T47D (cell line): Measurements from ENCODE around the gene POLR1A.

ENCODE experiments used
- DNase-seq, 2 experiments: peaks; one replicate each; pipeline versions ENCODE4 v3.0.0 to v3.0.0-alpha.2; 2011 to 2012; ENCODE audit warnings: low read depth in 1 of 2, low spot score in 1 of 2
- JUND ChIP-seq: IDR thresholded peaks from 2 replicates; pipeline ENCODE4 v1.6.1; 2012; ENCODE audit warnings: low read depth
- in situ Hi-C: cut with HindIII; loops from 2 replicates; pipeline ENCODE4 v1.10.0; 2016; ENCODE audit warnings: low sequenced_read_pairs, low pct_unique_long_range_greater_than_20kb

Gene POLR1A

DNA sequence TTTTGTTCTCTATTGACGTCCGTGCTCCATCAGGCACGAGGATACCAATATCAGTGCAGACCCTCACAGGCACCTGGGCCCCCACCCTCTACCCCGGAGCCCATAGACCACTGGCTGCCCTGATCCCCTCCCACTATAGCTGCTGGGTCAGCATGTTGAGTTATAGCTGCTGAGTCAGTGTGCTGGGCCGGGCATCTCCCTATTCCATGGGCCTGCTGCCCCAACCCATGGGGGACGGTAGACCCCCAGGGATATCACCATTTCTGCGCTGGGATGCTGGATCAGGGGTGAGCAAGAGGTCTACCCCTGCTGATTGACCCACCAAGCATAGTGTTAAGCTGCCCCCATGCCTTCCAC is 116.8 kb downstream of the POLR1A start:
- DNase-seq, result no peak
- in situ Hi-C loops, result no loop called here
- no peak for TF ChIP-seq JUND

- in situ Hi-C loops, result no loop called here
- DNase-seq, result no peak
- TF ChIP-seq JUND, result no peak
Measured at GRCh38 chr2:85988175-85988913, 117.3 kb downstream of the POLR1A start.

DNA sequence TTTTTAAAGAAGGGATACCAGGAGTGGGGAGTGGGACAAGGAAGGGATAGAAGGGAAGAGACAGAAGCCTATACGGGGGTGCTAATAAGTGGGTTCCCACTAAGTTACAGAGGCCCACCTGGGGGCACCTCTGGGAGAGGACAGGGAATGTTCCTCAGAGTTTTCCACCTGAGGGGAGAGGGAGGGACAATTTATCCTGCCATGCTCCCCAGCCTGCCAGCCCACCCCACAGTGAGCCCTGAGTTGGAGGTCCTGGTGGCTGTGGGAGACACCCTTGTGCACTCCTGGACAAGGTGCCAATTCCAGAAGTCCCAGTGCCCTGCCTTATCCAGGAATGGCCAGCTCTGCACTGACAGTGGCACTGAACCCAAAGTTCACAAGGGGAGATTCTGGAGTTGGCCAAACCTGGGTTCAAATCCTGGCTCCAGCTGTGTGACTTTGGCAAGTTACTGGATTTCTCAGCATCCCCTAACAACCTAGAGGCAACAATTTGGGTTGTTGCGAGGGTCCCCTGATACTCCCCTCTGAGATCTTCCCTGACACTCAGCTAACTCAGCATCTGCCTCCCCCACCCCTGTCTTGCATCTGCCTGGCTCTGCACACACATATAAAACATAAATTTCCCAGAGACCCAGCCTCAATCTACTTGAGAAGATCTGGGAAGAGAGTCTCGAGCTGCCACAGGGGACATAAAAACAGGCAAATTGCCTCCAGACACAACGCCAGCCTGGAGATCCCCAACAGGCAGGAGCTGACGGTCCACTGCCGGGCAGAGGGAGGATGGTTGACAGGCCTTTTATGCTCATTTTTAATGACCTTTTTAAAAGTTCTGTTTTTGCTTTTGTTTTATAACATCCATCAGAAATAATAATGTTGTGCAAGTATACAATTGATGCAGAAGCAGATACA is 118.2 kb downstream of the POLR1A start:
- DNase-seq, result no peak
- no peak for TF ChIP-seq JUND
- in situ Hi-C loops, result no loop called here

GRCh38 chr2:85986121-85986520 is 119.6 kb downstream of the POLR1A start:
- DNase-seq, result no peak
- in situ Hi-C loops, result no loop called here
- no peak for TF ChIP-seq JUND

GRCh38 chr2:85984788-85985187 is 120.9 kb downstream of the POLR1A start:
- in situ Hi-C loops, result no loop called here
- no peak for TF ChIP-seq JUND
- DNase-seq, result no peak

GRCh38 chr2:85983766-85984165 is 121.9 kb downstream of the POLR1A start:
- DNase-seq, result no peak
- in situ Hi-C loops, result no loop called here
- TF ChIP-seq JUND, result no peak

DNA sequence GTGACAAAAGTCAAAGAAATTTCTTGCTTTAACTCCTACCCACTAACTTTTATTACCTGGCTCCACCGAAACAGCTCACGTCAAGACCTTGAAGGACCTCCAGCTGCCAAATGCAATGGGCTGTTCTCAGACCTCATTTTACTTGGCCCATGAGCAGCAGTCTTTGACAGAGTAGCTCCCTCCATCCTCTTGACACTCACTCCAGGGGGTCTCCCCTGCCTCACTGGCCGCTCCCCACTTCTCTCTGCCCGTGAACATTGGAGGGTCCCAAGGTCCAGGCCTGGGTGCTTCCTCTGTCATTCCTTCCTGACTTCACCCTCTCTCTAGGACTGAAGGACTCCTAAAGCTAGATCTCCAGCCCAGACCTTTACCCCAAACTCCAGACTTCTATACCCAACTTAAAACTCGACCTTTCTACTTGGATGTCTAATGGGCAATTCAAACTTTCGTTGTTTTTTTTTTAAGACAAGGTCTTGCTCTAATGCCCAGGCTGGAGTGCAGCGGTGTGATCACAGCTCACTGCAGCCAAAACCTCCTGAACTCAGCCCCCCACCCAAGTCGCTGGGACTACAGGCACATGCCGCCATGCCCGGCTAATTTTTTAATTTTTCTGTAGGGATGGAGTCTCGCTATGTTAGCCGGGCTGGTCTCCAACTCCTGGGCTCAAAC is 124.0 kb downstream of the POLR1A start:
- in situ Hi-C loops, result no loop called here
- no peak for TF ChIP-seq JUND
- DNase-seq, result no peak

DNA sequence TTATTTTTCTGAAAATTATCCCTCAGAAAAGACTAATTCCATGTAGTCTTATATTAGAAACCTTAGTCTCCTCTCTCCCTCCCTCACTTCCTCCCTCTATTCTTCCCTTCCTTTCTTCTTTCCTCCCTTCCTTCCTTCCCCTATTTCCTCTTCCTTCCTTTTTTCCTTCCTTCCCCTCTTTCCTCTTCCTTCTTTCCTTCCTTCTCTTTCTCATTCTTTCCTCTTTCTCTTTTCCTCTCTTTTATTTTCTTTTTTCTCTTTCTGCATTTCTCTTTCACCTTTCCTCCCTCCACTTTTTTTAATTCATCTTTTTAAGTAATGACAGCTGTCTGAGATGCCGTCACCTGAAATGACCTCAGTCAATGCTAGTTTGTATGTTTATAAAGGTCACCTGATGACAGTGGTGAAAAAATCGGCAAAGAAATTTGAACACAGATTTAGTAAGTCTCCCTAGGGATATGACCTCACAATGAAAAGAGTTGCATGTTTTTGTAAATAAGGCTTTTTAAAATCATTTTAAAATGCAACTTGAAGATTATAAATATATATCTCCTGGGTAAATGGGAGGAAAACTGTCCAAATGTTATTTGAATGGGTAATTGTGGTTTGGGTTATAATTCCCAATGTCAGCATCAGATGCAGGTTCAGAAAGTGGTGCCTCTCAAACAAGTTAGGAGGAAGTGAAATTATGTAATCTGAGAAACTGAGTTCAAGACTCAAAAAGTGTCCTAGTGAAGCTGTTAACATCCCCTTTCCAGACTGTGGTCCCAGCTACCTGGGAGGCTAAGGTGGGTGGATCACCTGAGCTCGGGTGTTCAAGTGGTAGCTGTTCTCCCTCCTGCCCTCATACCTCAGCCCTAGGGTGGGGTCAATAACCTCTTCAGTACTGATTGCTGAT is 126.6 kb downstream of the POLR1A start:
- in situ Hi-C loops, result no loop called here
- TF ChIP-seq JUND, result no peak
- DNase-seq, result no peak

DNA sequence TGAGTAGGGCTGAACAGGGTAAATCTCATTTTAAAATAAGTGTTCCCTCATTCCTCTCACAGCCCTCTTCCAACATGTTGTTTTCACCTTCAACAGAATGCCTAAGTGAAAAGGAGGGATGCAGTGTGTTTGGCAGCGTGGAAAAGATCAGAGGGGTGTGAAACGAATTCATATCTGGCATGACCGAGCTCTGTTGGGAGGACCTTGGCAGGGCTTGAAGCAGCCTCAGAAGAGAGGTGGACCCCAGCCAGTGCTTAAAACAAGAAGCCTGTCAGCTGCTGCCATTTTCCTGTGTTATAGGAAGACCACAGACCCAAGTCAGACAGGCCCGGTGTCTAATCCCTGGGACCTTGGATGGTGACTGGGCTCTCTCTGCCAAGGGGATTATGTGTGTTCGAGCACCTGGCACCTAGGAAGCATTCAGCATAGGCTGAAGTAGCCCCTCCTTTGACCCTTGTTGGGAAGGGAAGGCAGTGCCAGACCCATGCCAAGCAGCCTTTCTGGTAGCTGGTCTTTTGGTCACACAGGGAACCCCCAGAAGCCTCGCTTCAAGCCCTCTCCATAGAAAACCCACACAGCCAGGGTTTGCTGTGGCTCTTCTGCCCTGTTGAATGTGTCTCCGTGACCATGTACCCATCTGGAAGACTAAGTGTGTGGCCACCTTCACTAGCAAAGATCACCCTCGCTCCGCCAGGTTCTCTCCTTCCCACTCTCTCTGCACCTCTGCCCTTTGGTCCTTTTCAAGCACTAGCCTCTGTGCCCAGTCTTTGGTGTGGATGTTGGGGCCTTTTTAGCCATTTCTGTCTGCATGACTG is 129.4 kb downstream of the POLR1A start:
- TF ChIP-seq JUND, result no peak
- in situ Hi-C loops, result no loop called here
- DNase-seq, result no peak

DNA sequence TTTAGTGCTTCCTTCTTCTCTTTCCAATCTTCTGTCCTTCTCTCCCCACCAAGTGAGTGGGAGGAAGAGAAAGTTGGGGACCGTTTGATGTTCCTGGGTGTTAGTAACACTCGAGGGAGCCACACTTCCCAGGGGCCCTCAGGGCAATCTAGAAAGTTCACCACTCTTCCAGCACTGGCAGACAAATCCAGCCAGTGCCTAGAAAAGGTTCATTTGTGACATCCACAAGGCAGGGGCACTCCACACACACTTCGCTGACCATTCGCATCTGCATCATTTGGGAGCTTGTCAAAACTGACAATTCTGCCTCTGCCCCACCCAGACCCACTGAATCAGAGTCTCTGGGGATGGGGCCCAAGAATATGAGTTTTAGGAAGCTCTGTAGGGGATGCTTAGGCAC is 130.1 kb downstream of the POLR1A start:
- TF ChIP-seq JUND, result no peak
- no peak for DNase-seq
- in situ Hi-C loops, result no loop called here

DNA sequence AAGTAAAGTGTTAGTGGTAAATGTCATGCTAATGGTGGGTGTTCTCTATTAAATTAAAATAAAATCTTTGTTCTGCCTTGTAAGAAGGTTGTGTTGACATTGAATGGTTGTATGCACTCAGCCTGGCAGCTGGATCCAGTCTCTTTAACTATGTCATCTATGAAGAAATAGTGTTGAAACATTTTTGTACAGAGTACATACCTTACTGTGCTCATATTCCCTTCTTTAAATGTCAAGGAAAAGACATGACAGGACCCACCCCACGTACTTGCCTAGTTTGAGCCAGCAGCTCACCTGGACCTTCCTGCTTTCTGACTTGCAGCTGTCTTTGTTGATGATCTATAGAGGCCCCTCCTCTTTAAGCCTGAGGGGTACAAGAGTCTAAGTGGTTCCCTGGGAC is 131.3 kb downstream of the POLR1A start:
- TF ChIP-seq JUND, result no peak
- DNase-seq, result no peak
- in situ Hi-C loops, result no loop called here
